ENCODE measurements around the gene ASB16. TPM values are rescaled to one million over a fixed set of nuclear protein-coding genes. Genes with fewer than 3 reads are reported as not detected.
A peak's percentile ranks its signal among the peaks of the same experiment; 100 is the strongest.

The ASB16 gene
- total and polyA plus RNA-seq, 9 of the 15 experiments (the other 6 are each of a cell fraction or from before 2014, with no cell fraction given) = 0.03 to 0.07 TPM; not detected in 7

DNA sequence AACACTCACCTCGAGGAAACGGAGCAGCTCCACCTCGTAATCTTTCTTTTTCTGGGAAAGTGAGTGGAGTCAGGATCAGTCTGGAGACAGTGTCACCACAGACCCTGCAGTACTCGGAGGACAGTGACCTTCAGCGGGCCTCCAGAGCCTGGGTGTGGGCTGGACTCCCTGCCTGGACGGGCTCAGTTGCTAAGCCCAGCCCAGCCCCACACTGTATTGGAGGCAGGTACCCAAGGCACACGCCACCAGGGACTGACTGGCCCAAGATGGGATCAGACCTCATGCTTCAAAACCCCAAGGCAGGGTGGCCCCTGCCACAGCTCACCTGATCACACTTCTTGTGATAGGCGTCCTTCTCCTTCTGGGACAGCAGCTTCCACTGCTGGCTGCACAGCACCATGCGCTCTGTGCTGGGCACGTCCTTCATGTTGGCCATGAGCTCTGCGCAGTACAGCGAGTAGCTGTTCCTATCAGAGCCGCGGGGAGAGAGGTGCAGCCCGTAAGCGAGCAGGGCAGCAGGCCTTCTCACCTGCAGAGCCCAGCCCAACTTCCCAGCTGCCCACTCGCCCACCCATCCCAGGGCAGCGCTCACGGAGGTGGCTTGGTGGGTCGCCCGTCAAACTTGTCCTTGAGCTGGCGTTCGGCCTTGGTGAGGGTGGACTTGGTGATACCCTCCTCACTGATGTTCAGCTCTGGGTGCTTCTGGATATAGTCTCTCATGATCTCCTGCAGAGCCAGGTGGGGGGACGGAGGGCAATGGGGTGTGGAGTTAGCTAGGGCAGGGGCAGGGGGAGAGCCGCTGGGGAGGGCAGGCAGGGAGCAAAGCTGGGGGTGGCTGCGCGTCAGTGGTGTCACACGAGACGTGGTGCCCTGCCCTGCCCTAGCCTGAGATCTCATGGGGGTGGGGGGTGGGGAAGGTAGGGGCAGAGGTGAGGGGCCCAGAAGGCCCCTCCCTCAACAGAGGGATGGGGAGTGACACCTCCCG is 41.1 kb downstream of the ASB16 start (continued):
- TF ChIP-seq, protein P1, sequence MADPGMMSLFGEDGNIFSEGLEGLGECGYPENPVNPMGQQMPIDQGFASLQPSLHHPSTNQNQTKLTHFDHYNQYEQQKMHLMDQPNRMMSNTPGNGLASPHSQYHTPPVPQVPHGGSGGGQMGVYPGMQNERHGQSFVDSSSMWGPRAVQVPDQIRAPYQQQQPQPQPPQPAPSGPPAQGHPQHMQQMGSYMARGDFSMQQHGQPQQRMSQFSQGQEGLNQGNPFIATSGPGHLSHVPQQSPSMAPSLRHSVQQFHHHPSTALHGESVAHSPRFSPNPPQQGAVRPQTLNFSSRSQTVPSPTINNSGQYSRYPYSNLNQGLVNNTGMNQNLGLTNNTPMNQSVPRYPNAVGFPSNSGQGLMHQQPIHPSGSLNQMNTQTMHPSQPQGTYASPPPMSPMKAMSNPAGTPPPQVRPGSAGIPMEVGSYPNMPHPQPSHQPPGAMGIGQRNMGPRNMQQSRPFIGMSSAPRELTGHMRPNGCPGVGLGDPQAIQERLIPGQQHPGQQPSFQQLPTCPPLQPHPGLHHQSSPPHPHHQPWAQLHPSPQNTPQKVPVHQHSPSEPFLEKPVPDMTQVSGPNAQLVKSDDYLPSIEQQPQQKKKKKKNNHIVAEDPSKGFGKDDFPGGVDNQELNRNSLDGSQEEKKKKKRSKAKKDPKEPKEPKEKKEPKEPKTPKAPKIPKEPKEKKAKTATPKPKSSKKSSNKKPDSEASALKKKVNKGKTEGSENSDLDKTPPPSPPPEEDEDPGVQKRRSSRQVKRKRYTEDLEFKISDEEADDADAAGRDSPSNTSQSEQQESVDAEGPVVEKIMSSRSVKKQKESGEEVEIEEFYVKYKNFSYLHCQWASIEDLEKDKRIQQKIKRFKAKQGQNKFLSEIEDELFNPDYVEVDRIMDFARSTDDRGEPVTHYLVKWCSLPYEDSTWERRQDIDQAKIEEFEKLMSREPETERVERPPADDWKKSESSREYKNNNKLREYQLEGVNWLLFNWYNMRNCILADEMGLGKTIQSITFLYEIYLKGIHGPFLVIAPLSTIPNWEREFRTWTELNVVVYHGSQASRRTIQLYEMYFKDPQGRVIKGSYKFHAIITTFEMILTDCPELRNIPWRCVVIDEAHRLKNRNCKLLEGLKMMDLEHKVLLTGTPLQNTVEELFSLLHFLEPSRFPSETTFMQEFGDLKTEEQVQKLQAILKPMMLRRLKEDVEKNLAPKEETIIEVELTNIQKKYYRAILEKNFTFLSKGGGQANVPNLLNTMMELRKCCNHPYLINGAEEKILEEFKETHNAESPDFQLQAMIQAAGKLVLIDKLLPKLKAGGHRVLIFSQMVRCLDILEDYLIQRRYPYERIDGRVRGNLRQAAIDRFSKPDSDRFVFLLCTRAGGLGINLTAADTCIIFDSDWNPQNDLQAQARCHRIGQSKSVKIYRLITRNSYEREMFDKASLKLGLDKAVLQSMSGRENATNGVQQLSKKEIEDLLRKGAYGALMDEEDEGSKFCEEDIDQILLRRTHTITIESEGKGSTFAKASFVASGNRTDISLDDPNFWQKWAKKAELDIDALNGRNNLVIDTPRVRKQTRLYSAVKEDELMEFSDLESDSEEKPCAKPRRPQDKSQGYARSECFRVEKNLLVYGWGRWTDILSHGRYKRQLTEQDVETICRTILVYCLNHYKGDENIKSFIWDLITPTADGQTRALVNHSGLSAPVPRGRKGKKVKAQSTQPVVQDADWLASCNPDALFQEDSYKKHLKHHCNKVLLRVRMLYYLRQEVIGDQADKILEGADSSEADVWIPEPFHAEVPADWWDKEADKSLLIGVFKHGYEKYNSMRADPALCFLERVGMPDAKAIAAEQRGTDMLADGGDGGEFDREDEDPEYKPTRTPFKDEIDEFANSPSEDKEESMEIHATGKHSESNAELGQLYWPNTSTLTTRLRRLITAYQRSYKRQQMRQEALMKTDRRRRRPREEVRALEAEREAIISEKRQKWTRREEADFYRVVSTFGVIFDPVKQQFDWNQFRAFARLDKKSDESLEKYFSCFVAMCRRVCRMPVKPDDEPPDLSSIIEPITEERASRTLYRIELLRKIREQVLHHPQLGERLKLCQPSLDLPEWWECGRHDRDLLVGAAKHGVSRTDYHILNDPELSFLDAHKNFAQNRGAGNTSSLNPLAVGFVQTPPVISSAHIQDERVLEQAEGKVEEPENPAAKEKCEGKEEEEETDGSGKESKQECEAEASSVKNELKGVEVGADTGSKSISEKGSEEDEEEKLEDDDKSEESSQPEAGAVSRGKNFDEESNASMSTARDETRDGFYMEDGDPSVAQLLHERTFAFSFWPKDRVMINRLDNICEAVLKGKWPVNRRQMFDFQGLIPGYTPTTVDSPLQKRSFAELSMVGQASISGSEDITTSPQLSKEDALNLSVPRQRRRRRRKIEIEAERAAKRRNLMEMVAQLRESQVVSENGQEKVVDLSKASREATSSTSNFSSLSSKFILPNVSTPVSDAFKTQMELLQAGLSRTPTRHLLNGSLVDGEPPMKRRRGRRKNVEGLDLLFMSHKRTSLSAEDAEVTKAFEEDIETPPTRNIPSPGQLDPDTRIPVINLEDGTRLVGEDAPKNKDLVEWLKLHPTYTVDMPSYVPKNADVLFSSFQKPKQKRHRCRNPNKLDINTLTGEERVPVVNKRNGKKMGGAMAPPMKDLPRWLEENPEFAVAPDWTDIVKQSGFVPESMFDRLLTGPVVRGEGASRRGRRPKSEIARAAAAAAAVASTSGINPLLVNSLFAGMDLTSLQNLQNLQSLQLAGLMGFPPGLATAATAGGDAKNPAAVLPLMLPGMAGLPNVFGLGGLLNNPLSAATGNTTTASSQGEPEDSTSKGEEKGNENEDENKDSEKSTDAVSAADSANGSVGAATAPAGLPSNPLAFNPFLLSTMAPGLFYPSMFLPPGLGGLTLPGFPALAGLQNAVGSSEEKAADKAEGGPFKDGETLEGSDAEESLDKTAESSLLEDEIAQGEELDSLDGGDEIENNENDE (IDR thresholded peaks at IDR 0.05; ENCODE audit: low read depth, low read length) = no peak
- TF ChIP-seq, protein P2, sequence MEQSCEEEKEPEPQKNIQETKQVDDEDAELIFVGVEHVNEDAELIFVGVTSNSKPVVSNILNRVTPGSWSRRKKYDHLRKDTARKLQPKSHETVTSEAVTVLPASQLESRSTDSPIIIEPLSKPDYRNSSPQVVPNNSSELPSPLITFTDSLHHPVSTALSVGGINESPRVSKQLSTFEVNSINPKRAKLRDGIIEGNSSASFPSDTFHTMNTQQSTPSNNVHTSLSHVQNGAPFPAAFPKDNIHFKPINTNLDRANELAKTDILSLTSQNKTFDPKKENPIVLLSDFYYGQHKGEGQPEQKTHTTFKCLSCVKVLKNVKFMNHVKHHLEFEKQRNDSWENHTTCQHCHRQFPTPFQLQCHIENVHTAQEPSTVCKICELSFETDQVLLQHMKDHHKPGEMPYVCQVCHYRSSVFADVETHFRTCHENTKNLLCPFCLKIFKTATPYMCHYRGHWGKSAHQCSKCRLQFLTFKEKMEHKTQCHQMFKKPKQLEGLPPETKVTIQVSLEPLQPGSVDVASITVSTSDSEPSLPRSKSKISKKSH (CRISPR knock-in tag; IDR thresholded peaks at IDR 0.05) = no peak
- no peak for TF ChIP-seq ZNF717 (CRISPR knock-in tag; IDR thresholded peaks at IDR 0.05)
- no peak for TF ChIP-seq CC2D1A (IDR thresholded peaks at IDR 0.05)
- no peak for TF ChIP-seq BMI1 (IDR thresholded peaks at IDR 0.05; ENCODE audit: low read length)
- TF ChIP-seq CBFB (CRISPR knock-in tag; IDR thresholded peaks at IDR 0.05) = 0 out of 2 replicates have a peak, but pooled peaks have one; percentile 35
- TF ChIP-seq HDAC3 (IDR thresholded peaks at IDR 0.05; ENCODE audit: borderline replicate concordance, partially characterized antibody) = no peak
